Measurements from ENCODE around the gene OTUD1. TPM values are rescaled to one million over a fixed set of nuclear protein-coding genes. Genes with fewer than 3 reads are reported as not detected.

The OTUD1 gene
- polyA plus RNA-seq, 3 donors: 18.8 to 81.0 (median 24.5) TPM

DNA sequence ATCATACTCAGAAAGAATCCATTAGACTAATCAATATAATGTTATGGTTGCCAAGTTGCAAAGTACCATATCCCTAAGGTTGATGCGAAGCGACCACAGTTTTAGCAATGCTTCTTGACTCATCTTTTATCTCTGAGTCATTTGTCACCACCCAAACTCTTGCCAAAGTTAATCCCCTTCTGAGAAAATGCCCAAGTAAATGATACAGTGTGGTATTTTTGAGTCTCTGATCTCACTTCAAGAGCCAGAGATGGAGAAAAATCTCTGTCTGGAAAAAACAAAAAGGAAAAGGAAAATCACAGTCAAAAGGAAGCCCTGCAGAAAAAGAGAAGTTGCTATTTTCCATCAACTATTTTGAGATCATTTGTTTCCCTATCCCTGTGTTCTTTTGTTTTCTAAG is 26.7 kb upstream of the OTUD1 start:
- Mint-ChIP-seq H3K36me3 (no peaks in the 10 kb centered on the region), H3K4me1 (peaks cover 34% of the 10 kb centered on the region), H3K27ac (peak overlapping the region; percentile 89 to 99 (median 96)), H3K27me3 (ENCODE audit: low read depth in 3 of 3) (peaks cover 1 to 6% (median 2%) of the 10 kb centered on the region in 3 donors), H3K9me3 (peaks cover 0 to 2% (median 0%) of the 10 kb centered on the region in 7 donors), H3K4me3 (peak overlapping the region in 1 of 2 donors; percentile 65)
- no peaks in the 10 kb centered on the region for H3K36me3 ChIP-seq (replicated peaks in 1 of 2; ENCODE audit: control insufficient read depth in 1 of 2, insufficient read depth in 2 of 2, low read length in 2 of 2)
- DNase-seq: peak; percentile 75 to 92 (median 86)
- peak overlapping the region; percentile 9 for H3K4me2 ChIP-seq (replicated peaks; ENCODE audit: extremely low read depth, low read length, poor library complexity, severe bottlenecking)
- WGBS (ENCODE audit: insufficient coverage): no CpG with 5 or more reads among the region's 2 CpGs
- H3K9ac ChIP-seq (ENCODE audit: insufficient read depth, low read length, poor library complexity, severe bottlenecking): no peak overlapping the region
- no peaks in the 10 kb centered on the region for H3K9me3 ChIP-seq (replicated peaks in 1 of 2; ENCODE audit: control insufficient read depth in 1 of 2, insufficient read depth in 1 of 2, low read length in 2 of 2)
- H3K4me3 ChIP-seq (replicated peaks in 1 of 3; ENCODE audit: low read depth in 2 of 3, low read length in 3 of 3): no peak overlapping the region
- intact Hi-C loops (cut with micrococcal nuclease): loop anchor here in 1 of 2 donors (2.0 kb wide), 2 partner anchors 27 to 231 kb away; partner anchors contain the start of gene OTUD1
- TF ChIP-seq, protein P1, sequence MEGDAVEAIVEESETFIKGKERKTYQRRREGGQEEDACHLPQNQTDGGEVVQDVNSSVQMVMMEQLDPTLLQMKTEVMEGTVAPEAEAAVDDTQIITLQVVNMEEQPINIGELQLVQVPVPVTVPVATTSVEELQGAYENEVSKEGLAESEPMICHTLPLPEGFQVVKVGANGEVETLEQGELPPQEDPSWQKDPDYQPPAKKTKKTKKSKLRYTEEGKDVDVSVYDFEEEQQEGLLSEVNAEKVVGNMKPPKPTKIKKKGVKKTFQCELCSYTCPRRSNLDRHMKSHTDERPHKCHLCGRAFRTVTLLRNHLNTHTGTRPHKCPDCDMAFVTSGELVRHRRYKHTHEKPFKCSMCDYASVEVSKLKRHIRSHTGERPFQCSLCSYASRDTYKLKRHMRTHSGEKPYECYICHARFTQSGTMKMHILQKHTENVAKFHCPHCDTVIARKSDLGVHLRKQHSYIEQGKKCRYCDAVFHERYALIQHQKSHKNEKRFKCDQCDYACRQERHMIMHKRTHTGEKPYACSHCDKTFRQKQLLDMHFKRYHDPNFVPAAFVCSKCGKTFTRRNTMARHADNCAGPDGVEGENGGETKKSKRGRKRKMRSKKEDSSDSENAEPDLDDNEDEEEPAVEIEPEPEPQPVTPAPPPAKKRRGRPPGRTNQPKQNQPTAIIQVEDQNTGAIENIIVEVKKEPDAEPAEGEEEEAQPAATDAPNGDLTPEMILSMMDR (IDR thresholded peaks at IDR 0.05): no peak
- H4K20me1 ChIP-seq (ENCODE audit: insufficient read depth, low read length): no peaks in the 10 kb centered on the region
- no peaks in the 10 kb centered on the region for H3K27me3 ChIP-seq (ENCODE audit: control insufficient read depth in 2 of 2, insufficient read depth in 2 of 2, low read length in 2 of 2)
- H3K79me2 ChIP-seq (ENCODE audit: insufficient read depth, low read length): no peaks in the 10 kb centered on the region
- peaks cover 32 to 33% of the 10 kb centered on the region in 2 donors for H3K4me1 ChIP-seq (ENCODE audit: control insufficient read depth in 1 of 2, insufficient read depth in 2 of 2, low read length in 2 of 2)
- H3K27ac ChIP-seq (ENCODE audit: low read depth in 1 of 2, low read length in 2 of 2): peak overlapping the region; percentile 64 to 87
- H2AFZ ChIP-seq (ENCODE audit: insufficient read depth, low read depth, low read length, poor library complexity, severe bottlenecking): no peak overlapping the region

DNA sequence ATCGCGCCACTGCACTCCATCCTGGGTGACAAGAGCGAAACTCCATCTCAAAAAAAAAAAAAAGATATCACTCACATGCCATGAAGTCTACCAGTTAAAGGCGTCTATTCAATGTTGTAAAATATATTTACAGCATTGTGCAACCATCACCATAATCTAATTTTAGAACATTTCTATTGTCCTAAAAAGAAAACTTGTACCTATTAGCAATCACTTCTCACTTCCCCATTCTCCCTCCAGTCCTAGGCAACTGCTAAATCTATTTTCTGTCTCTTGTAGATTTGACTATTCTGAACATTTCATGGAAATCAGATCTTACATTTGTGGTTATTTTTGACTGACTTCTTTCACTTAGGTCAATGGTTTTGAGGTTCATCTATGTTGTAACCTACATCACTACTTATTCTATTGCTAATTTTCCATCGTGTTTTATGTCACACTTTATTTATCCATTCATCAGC is 25.2 kb upstream of the OTUD1 start:
- H3K4me1 Mint-ChIP-seq: peaks cover 34% of the 10 kb centered on the region
- intact Hi-C loops (cut with micrococcal nuclease): loop anchor here (1.0 to 2.0 kb wide), 3 partner anchors 19 to 229 kb away; partner anchors contain the start of gene OTUD1 (in 1 of the 2)
- H4K20me1 ChIP-seq (ENCODE audit: insufficient read depth, low read length): no peaks in the 10 kb centered on the region
- H3K9me3 Mint-ChIP-seq: peaks cover 0 to 2% (median 0%) of the 10 kb centered on the region in 7 donors
- H2AFZ ChIP-seq (ENCODE audit: insufficient read depth, low read depth, low read length, poor library complexity, severe bottlenecking): no peak overlapping the region
- H3K36me3 ChIP-seq (replicated peaks in 1 of 2; ENCODE audit: control insufficient read depth in 1 of 2, insufficient read depth in 2 of 2, low read length in 2 of 2): no peaks in the 10 kb centered on the region
- H3K9me3 ChIP-seq (replicated peaks in 1 of 2; ENCODE audit: control insufficient read depth in 1 of 2, insufficient read depth in 1 of 2, low read length in 2 of 2): no peaks in the 10 kb centered on the region
- peak overlapping the region; percentile 77 to 87 for H3K27ac ChIP-seq (ENCODE audit: low read depth in 1 of 2, low read length in 2 of 2)
- no peaks in the 10 kb centered on the region for H3K27me3 ChIP-seq (ENCODE audit: control insufficient read depth in 2 of 2, insufficient read depth in 2 of 2, low read length in 2 of 2)
- no peaks in the 10 kb centered on the region for H3K79me2 ChIP-seq (ENCODE audit: insufficient read depth, low read length)
- H3K4me1 ChIP-seq (ENCODE audit: control insufficient read depth in 1 of 2, insufficient read depth in 2 of 2, low read length in 2 of 2): peaks cover 32 to 33% of the 10 kb centered on the region in 2 donors
- peak overlapping the region; percentile 75 to 78 for H3K4me3 Mint-ChIP-seq
- no CpG with 5 or more reads among the region's 5 CpGs for WGBS (ENCODE audit: insufficient coverage)
- H3K4me2 ChIP-seq (replicated peaks; ENCODE audit: extremely low read depth, low read length, poor library complexity, severe bottlenecking): peak overlapping the region; percentile 57
- TF ChIP-seq, protein P1 (IDR thresholded peaks at IDR 0.05): no peak
- peak overlapping the region; percentile 22 for H3K9ac ChIP-seq (ENCODE audit: insufficient read depth, low read length, poor library complexity, severe bottlenecking)
- peak; percentile 82 to 95 (median 91) for DNase-seq
- H3K4me3 ChIP-seq (replicated peaks in 1 of 3; ENCODE audit: low read depth in 2 of 3, low read length in 3 of 3): peak overlapping the region in 1 of 3 experiments; percentile 39
- no peaks in the 10 kb centered on the region for H3K36me3 Mint-ChIP-seq
- H3K27ac Mint-ChIP-seq: peak overlapping the region; percentile 89 to 99 (median 96)
- peaks cover 0 to 6% (median 1%) of the 10 kb centered on the region in 3 donors for H3K27me3 Mint-ChIP-seq (ENCODE audit: low read depth in 3 of 3)
